ENCODE results near the gene ACP1.

The ACP1 gene

GRCh38 chr2:264493-265468 lies at the start of gene ACP1:
ACP1 (plus strand) TSS chr2:264947; CDS start chr2:264965, 18 bp downstream.
- no peak for TF ChIP-seq ZFX (IDR thresholded peaks at IDR 0.05; ENCODE audit: borderline replicate concordance)
- no peak for TF ChIP-seq CTCF (IDR thresholded peaks at IDR 0.05)
- peak within 1 kb of the TSS; percentile 69 for H3K27ac ChIP-seq

- TF ChIP-seq ZFX (IDR thresholded peaks at IDR 0.05; ENCODE audit: borderline replicate concordance) (no peak), CTCF (IDR thresholded peaks at IDR 0.05) (no peak)
- no peak overlapping the region for H3K27ac ChIP-seq
Measured at GRCh38 chr2:216068-216467, 48.7 kb upstream of the ACP1 start.

- no peak for TF ChIP-seq ZFX (IDR thresholded peaks at IDR 0.05; ENCODE audit: borderline replicate concordance)
- no peak for TF ChIP-seq CTCF (IDR thresholded peaks at IDR 0.05)
- no peak overlapping the region for H3K27ac ChIP-seq
Measured at GRCh38 chr2:223451-223850, 41.3 kb upstream of the ACP1 start.

- no peak for TF ChIP-seq ZFX (IDR thresholded peaks at IDR 0.05; ENCODE audit: borderline replicate concordance)
- no peak for TF ChIP-seq CTCF (IDR thresholded peaks at IDR 0.05)
- H3K27ac ChIP-seq: no peak overlapping the region
Measured at GRCh38 chr2:223971-224760, 40.6 kb upstream of the ACP1 start.

- no peak overlapping the region for H3K27ac ChIP-seq
- no peak for TF ChIP-seq CTCF (IDR thresholded peaks at IDR 0.05)
- no peak for TF ChIP-seq ZFX (IDR thresholded peaks at IDR 0.05; ENCODE audit: borderline replicate concordance)
Measured at GRCh38 chr2:228115-228514, 36.6 kb upstream of the ACP1 start.

- no peak for TF ChIP-seq ZFX (IDR thresholded peaks at IDR 0.05; ENCODE audit: borderline replicate concordance)
- TF ChIP-seq CTCF (IDR thresholded peaks at IDR 0.05): no peak
- H3K27ac ChIP-seq: no peak overlapping the region
Measured at GRCh38 chr2:228518-229278, 36.0 kb upstream of the ACP1 start.

Data from 22Rv1 (cell line).